ENCODE measurements around the gene LGMN. TPM values are rescaled to one million over a fixed set of nuclear protein-coding genes. Genes with fewer than 3 reads are reported as not detected.

Gene LGMN
- total RNA-seq, 1 experiment from 2014 or later: 94.2 TPM

GRCh38 chr14:92654239-92654901 is 94.1 kb downstream of the LGMN start:
- Histone ChIP-seq H3K9me3 (no peaks in the 10 kb centered on the region), H3K4me3 (ENCODE audit: low read depth, low read length) (no peak overlapping the region), H3K36me3 (ENCODE audit: control insufficient read depth, insufficient read depth, low read length) (no peaks in the 10 kb centered on the region), H3K27me3 (replicated peaks; ENCODE audit: control insufficient read depth, insufficient read depth, low read length) (no peaks in the 10 kb centered on the region), H3K4me1 (no peaks in the 10 kb centered on the region)
- ChIA-PET CTCF (no interaction called here), POLR2A (no interaction called here)
- H3K4me3 Mint-ChIP-seq (ENCODE audit: unreplicated experiment): no peak overlapping the region
- H3K4me1 Mint-ChIP-seq (ENCODE audit: low read depth, unreplicated experiment): no peaks in the 10 kb centered on the region
- intact Hi-C loops (cut with micrococcal nuclease; ENCODE audit: unreplicated experiment): no loop called here
- H3K9me3 Mint-ChIP-seq (ENCODE audit: unreplicated experiment): no peaks in the 10 kb centered on the region
- H3K27ac Mint-ChIP-seq (ENCODE audit: unreplicated experiment): no peak overlapping the region
- TF ChIP-seq, protein P1, sequence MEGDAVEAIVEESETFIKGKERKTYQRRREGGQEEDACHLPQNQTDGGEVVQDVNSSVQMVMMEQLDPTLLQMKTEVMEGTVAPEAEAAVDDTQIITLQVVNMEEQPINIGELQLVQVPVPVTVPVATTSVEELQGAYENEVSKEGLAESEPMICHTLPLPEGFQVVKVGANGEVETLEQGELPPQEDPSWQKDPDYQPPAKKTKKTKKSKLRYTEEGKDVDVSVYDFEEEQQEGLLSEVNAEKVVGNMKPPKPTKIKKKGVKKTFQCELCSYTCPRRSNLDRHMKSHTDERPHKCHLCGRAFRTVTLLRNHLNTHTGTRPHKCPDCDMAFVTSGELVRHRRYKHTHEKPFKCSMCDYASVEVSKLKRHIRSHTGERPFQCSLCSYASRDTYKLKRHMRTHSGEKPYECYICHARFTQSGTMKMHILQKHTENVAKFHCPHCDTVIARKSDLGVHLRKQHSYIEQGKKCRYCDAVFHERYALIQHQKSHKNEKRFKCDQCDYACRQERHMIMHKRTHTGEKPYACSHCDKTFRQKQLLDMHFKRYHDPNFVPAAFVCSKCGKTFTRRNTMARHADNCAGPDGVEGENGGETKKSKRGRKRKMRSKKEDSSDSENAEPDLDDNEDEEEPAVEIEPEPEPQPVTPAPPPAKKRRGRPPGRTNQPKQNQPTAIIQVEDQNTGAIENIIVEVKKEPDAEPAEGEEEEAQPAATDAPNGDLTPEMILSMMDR (IDR thresholded peaks at IDR 0.05; ENCODE audit: insufficient read depth in 1 of 2, low read depth in 1 of 2, low read length in 1 of 2, severe bottlenecking in 1 of 2, unreplicated experiment in 1 of 2): no peak
- DNase-seq: no peak
- BruUV-seq (replicated peaks): no TSS peak
- no peaks in the 10 kb centered on the region for H3K27me3 Mint-ChIP-seq (ENCODE audit: insufficient read depth, unreplicated experiment)
- H3K36me3 Mint-ChIP-seq (ENCODE audit: insufficient read depth, unreplicated experiment): peaks cover 9% of the 10 kb centered on the region

Other genes starting within 250 kb of the LGMN start
- gene RIN3, start 234.8 kb downstream of the LGMN start, total RNA-seq (2022): 18.4 and 20.7 TPM in 2 replicates
- gene GOLGA5, start 45.7 kb upstream of the LGMN start, total RNA-seq (2022): 25.8 and 33.1 TPM in 2 replicates
- gene CHGA, start 174.5 kb upstream of the LGMN start, total RNA-seq (2022): not detected in 2 replicates

All from Caco-2 (cell line).